IgD-negative memory B cell (primary cell): ENCODE data around the gene TTC9C. TPM values are rescaled to one million over a fixed set of nuclear protein-coding genes. Genes with fewer than 3 reads are reported as not detected.
"Not testable (repeated sequence)": the region's sequence is repeated elsewhere in the genome, so short reads cannot be mapped to it uniquely, and the experiment has no call there.

Experiments
- H3K27ac Mint-ChIP-seq, 3 donors: one replicate each; pipeline ENCODE4 v1.8.0; 2020 to 2022; ENCODE audit warnings: mild to moderate bottlenecking in 3 of 3, mixed read lengths in 3 of 3, moderate library complexity in 1 of 3
- H3K27me3 Mint-ChIP-seq: one replicate; pipeline ENCODE4 v1.8.0; 2021; ENCODE audit warnings: mixed read lengths
- H3K36me3 Mint-ChIP-seq: one replicate; pipeline ENCODE4 v1.8.0; 2020; ENCODE audit warnings: mild to moderate bottlenecking, mixed read lengths
- H3K4me1 Mint-ChIP-seq, 3 donors: one replicate each; pipeline ENCODE4 v1.8.0; 2020 to 2022; ENCODE audit warnings: mixed read lengths in 3 of 3, mild to moderate bottlenecking in 1 of 3
- H3K4me3 Mint-ChIP-seq, 4 donors: one replicate each; pipeline ENCODE4 v1.8.0; 2020 to 2022; ENCODE audit warnings: mild to moderate bottlenecking in 4 of 4, mixed read lengths in 4 of 4, moderate library complexity in 3 of 4
- H3K9me3 Mint-ChIP-seq, 3 donors: one replicate each; pipeline ENCODE4 v1.8.0; 2020 to 2021; ENCODE audit warnings: mixed read lengths in 3 of 3, mild to moderate bottlenecking in 1 of 3
- polyA plus RNA-seq: library from polyadenylated mRNA; unstranded; fragments of 300-500 nt; fragmentation: Illumina TruSeq; gene quantifications from one replicate; pipeline ENCODE4 v1.2.3, GENCODE V29; 2021

Gene TTC9C, protein sequence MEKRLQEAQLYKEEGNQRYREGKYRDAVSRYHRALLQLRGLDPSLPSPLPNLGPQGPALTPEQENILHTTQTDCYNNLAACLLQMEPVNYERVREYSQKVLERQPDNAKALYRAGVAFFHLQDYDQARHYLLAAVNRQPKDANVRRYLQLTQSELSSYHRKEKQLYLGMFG
- 35.0 TPM for polyA plus RNA-seq

- Mint-ChIP-seq H3K36me3 (peaks cover 5% of the 10 kb centered on the region), H3K27ac (peak within 1 kb of the TSS; percentile 99), H3K27me3 (no peaks in the 10 kb centered on the region), H3K4me3 (peak within 1 kb of the TSS; percentile 97 to 100 (median 100)), H3K4me1 (peaks cover 25 to 39% (median 35%) of the 10 kb centered on the region in 3 donors), H3K9me3 (no peaks in the 10 kb centered on the region)
Observed at GRCh38 chr11:62728171-62728988, at the start of gene TTC9C. Gene TTC9C (plus strand): TSS chr11:62728486. CDS start chr11:62728849, 363 bp downstream.

DNA sequence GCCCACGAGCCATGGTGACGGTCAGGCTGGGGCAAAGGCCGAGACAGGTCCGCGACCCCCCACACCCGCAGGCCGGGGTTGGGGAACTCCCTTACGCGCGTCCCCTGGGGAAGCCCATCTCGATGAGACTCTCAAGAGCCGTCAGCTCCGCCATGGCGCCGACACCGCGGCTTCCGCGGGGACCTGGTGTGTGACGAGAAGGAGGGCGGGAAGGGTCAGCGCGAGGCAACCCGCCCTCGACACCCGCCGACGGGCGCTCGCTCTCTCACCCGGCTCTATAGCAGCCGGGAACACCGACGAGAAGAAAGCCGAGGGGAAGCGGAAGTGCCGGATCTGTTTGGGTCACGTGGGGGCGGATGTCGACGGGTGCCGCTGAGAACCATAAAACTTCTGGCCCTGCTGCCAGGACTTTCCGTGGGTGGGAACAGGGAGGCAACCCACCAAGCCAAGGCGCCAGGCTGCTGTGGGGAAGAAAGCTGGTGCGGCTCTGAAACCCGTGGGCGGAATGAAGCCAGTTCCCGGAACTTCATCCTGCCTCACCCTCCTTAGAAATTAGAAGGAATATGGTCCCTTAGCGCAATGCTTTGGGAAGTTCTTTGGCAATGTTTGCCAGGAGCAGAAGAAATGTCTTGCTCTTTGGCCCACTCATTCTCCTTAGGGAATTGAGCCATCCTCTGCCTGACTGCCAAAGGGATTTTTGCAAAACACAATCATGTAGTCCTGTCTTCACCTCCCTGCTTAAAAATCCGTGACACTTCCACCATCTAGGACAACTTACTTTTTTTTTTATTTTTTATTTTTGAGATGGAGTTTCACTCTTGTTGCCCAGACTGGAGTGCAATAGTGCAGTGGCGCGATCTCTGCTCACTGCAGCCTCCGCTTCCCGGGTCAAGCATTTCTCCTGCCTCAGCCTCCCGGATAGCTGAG, 49.3 kb upstream of the TTC9C start, which contains the start of gene UBXN1:
Gene UBXN1, minus strand, starts transcription at position 304 of the 927 bp plus-strand sequence. Its CDS starts 150 bp downstream, at position 154.
- Mint-ChIP-seq H3K4me1 (peaks cover 20 to 23% (median 21%) of the 10 kb centered on the region in 3 donors), H3K27ac (peak within 1 kb of the TSS; percentile 92 to 98 (median 96)), H3K36me3 (peaks cover 3% of the 10 kb centered on the region), H3K4me3 (peak within 1 kb of the TSS; percentile 91 to 96 (median 94)), H3K9me3 (no peaks in the 10 kb centered on the region), H3K27me3 (no peaks in the 10 kb centered on the region)

DNA sequence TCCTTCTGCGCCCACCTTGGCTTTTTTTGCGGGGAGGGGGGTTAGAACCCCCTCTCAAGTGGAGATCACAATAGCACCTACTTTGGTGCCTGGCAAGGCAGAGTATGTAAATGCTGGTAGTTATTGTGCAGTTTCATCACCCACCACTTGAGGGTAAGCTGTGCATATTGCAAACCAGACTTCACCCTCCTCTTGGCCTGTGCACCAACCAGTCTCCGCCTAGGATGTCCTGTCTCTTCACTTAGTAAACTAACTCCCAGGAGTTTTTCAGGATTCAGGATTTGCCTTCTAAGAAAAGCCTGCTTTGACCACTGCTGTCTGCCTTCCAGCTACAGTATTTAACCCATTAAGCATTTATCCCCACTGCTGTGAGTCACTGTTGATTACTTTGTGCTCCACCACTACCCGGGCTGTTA, 47.5 kb upstream of the TTC9C start:
- Mint-ChIP-seq H3K36me3 (peaks cover 1% of the 10 kb centered on the region), H3K4me3 (peak overlapping the region; percentile 66 to 84 (median 74)), H3K4me1 (peaks cover 19% of the 10 kb centered on the region in 3 donors), H3K27ac (peak overlapping the region; percentile 43 to 73 (median 64)), H3K27me3 (no peaks in the 10 kb centered on the region), H3K9me3 (no peaks in the 10 kb centered on the region)

DNA sequence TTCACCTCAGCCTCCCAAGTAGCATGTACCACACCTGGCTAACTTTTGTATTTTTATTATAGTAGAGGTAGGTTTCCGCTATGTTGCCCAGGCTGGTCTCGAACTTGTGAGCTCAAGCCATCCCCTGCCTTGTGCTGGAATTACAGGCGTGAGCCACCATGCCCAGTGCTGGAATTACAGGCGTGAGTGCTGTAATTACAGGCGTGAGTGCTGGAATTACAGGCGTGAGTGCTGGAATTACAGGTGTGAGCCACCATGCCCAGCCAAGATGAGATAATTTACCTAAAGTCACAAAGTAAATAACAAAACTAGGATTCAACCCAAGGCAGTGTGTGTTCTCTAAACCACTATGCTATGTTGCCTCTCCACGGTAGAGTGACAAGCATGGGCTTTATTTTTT, 45.8 kb upstream of the TTC9C start:
- H3K27me3 Mint-ChIP-seq: peaks cover 2% of the 10 kb centered on the region

DNA sequence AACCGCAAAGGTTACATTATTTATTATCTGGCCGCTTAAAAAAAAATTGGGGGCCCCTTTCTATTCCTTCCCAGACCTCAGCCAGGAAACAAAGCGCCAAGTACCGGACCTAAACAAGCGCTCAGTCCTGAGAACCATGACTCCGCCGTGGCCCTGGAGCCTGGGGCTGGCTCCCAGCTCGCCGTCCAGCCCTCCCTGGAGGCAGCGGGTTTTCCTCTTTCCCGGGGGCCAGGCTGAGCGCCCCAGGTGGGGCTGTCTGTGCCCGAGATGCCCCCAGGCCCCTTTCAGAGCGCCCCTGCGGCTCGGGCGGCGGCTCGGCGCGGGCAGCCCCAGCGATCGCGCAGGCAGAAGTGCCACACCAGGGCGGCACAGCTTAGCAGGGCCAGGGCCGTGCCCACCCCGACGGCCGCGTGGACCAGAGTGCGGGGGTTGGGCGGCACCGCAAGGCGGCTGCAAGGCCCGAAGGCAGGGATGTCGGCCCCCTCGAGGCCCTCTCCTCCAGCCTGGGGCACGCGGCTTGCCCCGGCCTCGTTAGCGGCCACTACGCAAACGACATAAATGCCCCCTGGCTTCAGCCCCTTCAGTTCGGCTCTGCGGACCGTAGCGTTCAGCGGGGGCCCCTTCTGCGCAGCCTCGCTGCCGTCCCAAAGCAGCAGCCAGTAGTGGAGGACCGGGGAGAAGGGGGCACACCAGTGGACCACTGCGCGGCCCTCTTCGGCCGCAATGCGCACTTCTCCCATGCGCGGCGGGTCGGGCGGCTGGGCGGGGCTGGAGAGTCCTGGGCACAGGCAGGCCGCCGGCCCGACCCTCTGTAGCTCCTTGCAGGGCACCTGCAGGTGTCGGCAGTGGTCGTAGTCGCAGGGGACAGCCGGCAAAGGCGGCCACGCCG, 40.5 kb upstream of the TTC9C start:
- no peaks in the 10 kb centered on the region for H3K9me3 Mint-ChIP-seq
- peaks cover 4% of the 10 kb centered on the region for H3K27me3 Mint-ChIP-seq
- H3K4me1 Mint-ChIP-seq: peaks cover 0 to 3% (median 0%) of the 10 kb centered on the region in 3 donors
- H3K36me3 Mint-ChIP-seq: no peaks in the 10 kb centered on the region
- no peak overlapping the region for H3K27ac Mint-ChIP-seq
- no peak overlapping the region for H3K4me3 Mint-ChIP-seq

More for the DNA sequence above, 45.8 kb upstream of the TTC9C start:
- Mint-ChIP-seq H3K9me3 (no peaks in the 10 kb centered on the region), H3K27ac (no peak overlapping the region), H3K36me3 (peaks cover 1% of the 10 kb centered on the region), H3K4me1 (peaks cover 13 to 15% (median 15%) of the 10 kb centered on the region in 3 donors), H3K4me3 (no peak overlapping the region)

- no peak overlapping the region for H3K27ac Mint-ChIP-seq
- H3K4me3 Mint-ChIP-seq: no peak overlapping the region
- H3K9me3 Mint-ChIP-seq: no peaks in the 10 kb centered on the region
- peaks cover 4% of the 10 kb centered on the region for H3K27me3 Mint-ChIP-seq
- peaks cover 0 to 3% (median 0%) of the 10 kb centered on the region in 3 donors for H3K4me1 Mint-ChIP-seq
- no peaks in the 10 kb centered on the region for H3K36me3 Mint-ChIP-seq
Observed at GRCh38 chr11:62688491-62688890, 39.8 kb upstream of the TTC9C start.

DNA sequence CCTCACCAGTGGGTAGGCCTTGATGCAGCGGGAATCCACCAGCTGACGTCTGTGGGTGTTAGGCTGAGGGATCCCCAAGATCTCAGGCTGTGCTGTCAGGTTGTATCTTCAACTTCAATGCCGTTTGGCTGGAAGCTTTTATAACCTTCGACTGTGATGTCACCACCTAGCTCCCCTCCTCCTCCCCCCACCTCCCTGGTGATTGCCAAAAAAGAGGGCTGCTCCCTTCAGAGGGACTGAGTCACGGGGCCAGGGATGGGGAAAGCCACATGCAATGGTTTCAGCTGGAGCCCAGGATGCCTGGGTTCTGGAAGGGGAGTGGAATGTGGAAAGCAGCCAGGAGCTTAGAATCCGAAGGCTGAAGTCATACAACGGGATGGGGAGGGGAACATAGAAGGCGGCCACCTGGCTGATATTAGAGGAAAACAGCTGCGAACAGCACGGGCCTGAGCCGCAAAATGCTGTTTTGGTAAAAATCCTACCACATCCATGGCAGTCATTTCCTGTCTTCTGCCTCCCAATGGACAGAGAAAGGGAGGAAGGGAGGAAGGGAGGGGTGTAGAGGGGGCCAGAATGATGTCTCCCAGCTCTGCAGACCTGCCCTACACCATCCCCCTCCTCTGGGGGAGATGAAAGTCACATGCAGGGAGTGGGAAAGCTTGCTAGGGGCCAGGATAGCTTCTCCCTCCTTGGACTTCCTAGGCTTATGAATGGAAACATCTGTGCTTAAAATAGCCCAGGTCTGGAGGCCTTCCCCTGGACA, 38.7 kb upstream of the TTC9C start, which contains the start of gene LRRN4CL:
Gene LRRN4CL, minus strand, starts transcription at position 110 of the 763 bp plus-strand sequence. CDS start 1,022 bp downstream, outside the sequence.
- peaks cover under 1 to 3% (median under 1%) of the 10 kb centered on the region in 3 donors for H3K4me1 Mint-ChIP-seq
- H3K4me3 Mint-ChIP-seq: no peak within 1 kb of the TSS
- H3K36me3 Mint-ChIP-seq: no peaks in the 10 kb centered on the region
- no peak within 1 kb of the TSS for H3K27ac Mint-ChIP-seq
- H3K9me3 Mint-ChIP-seq: no peaks in the 10 kb centered on the region
- peaks cover 4% of the 10 kb centered on the region for H3K27me3 Mint-ChIP-seq

DNA sequence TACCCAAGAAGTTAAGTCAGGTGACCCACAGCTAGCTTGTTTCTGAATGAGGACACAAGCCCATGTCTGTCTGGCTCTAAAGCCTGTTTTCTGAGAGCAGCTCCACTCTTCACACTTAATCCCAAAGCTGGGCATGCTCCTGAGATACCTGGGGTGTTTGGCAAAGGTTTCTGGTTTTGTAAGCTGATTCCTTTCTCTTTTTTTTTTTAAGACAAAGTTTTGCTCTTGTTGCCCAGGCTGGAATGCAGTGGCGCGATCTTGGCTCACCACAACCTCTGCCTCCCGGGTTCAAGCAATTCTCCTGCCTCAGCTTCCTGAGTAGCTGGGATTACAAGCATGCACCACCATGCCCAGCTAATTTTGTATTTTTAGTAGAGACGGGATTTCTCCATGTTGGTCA, 34.7 kb upstream of the TTC9C start:
- H3K27ac Mint-ChIP-seq, H3K4me1 Mint-ChIP-seq, H3K4me3 Mint-ChIP-seq, H3K9me3 Mint-ChIP-seq, H3K36me3 Mint-ChIP-seq, H3K27me3 Mint-ChIP-seq: not testable (repeated sequence)

DNA sequence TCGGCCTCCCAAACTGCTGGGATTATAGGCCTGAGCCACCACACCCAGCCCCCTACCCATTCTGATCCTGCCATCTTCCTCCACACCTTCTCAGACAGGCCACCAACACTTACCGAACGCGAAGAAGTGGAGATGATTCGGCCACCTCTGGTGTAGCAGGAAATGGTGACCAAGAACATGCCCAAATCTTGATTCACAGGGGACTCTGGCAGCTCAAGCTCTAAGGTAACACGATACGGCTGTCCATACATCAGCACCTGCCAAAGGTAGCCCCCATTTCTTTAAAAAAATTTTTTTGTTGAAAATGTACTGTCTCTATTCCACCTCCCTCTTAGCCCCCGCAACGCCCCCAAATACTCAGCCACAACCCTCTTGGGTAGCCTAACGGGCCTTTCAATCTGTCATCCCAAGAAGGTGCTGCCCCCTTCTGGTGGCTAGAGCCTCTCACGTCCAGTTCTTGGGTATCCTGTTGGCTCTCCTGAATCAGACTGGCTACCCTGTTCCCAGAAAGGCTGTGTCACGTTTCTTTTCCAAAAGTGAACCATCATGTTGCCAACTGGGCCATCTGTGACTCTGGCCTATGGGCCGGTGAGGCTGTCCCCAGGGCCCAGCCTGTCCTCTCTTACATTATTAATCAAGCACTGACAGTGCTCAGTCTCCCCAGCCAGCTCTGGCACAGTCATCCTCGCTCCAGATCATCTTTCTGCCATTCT, 33.7 kb upstream of the TTC9C start:
- Mint-ChIP-seq H3K27me3 (no peaks in the 10 kb centered on the region), H3K4me3 (no peak overlapping the region)

GRCh38 chr11:62702246-62702645, 26.0 kb upstream of the TTC9C start:
- H3K4me1 Mint-ChIP-seq: peaks cover 8 to 13% (median 13%) of the 10 kb centered on the region in 3 donors
- H3K27me3 Mint-ChIP-seq: no peaks in the 10 kb centered on the region
- H3K4me3 Mint-ChIP-seq: peak overlapping the region in 1 of 4 donors; percentile 36
- peaks cover 5% of the 10 kb centered on the region for H3K36me3 Mint-ChIP-seq
- no peaks in the 10 kb centered on the region for H3K9me3 Mint-ChIP-seq
- no peak overlapping the region for H3K27ac Mint-ChIP-seq

More for the DNA sequence above, 33.7 kb upstream of the TTC9C start:
- Mint-ChIP-seq H3K36me3 (peaks cover 2% of the 10 kb centered on the region), H3K4me1 (peaks cover 3 to 5% (median 5%) of the 10 kb centered on the region in 3 donors), H3K27ac (peak overlapping the region in 1 of 3 donors; percentile 46), H3K9me3 (no peaks in the 10 kb centered on the region)

DNA sequence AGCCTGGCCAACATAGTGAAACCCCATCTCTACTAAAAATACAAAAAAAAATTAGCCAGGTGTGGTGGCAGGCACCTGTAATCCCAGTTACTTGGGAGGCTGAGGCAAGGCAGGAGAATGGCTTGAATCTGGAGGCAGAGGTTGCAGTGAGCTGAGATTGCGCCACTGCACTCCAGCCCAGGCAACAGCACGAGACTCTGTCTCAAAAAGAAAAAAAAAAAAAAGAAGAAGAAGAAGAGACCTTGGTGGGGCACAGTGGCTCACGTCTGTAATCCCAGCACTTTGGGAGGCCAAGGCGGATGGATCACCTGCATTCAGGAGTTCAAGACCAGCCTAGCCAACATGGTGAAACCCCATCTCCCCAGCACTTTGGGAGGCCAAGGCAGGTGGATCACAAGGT, 24.4 kb upstream of the TTC9C start:
- Mint-ChIP-seq H3K4me1 (peaks cover 16 to 26% (median 26%) of the 10 kb centered on the region in 3 donors), H3K27ac (peak overlapping the region in 1 of 3 donors; percentile 39), H3K4me3 (peak overlapping the region in 1 of 4 donors; percentile 26)
- not testable (repeated sequence) for H3K9me3 Mint-ChIP-seq, H3K27me3 Mint-ChIP-seq, H3K36me3 Mint-ChIP-seq

- H3K4me3 Mint-ChIP-seq: peak overlapping the region; percentile 90 to 99 (median 96)
- no peaks in the 10 kb centered on the region for H3K9me3 Mint-ChIP-seq
- H3K36me3 Mint-ChIP-seq: peaks cover 3% of the 10 kb centered on the region
- H3K4me1 Mint-ChIP-seq: peaks cover 28 to 34% (median 29%) of the 10 kb centered on the region in 3 donors
- H3K27ac Mint-ChIP-seq: peak overlapping the region; percentile 94 to 96 (median 96)
- H3K27me3 Mint-ChIP-seq: no peaks in the 10 kb centered on the region
Observed at GRCh38 chr11:62705413-62705812, 22.9 kb upstream of the TTC9C start.
